HG03095 (cell line): ENCODE measurements around the gene MUC5B.

Experiments
- ATAC-seq: cut with Tn5 transposase; IDR thresholded peaks from one replicate; pipeline ENCODE4 v1.9.1; 2021; ENCODE audit warnings: moderate library complexity; ENCODE audit not compliant: unreplicated experiment

The MUC5B gene

DNA sequence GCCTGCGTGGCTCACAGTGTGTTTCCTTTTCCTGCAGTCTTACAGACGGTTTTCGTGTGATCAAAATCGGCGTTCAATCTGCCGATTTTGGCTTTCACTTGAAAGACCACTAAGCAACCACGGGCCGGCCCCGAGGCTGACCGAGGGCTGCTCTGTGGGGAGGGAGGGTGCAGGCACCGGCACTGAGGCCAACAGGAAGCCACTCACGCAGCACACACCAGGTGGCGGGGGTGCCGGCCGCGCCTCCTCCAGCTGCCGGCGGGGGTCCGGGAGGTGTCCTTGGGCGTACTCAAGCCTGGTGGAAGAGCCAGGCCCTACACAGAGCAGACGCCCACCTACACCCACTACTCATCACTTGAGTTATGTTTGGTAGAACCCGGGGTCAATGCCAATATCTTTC, 72.2 kb downstream of the MUC5B start:
- no peak for ATAC-seq

- no peak for ATAC-seq
Observed at GRCh38 chr11:1295591-1295990, 72.7 kb downstream of the MUC5B start.

GRCh38 chr11:1296287-1296686, 73.4 kb downstream of the MUC5B start:
- no peak for ATAC-seq

DNA sequence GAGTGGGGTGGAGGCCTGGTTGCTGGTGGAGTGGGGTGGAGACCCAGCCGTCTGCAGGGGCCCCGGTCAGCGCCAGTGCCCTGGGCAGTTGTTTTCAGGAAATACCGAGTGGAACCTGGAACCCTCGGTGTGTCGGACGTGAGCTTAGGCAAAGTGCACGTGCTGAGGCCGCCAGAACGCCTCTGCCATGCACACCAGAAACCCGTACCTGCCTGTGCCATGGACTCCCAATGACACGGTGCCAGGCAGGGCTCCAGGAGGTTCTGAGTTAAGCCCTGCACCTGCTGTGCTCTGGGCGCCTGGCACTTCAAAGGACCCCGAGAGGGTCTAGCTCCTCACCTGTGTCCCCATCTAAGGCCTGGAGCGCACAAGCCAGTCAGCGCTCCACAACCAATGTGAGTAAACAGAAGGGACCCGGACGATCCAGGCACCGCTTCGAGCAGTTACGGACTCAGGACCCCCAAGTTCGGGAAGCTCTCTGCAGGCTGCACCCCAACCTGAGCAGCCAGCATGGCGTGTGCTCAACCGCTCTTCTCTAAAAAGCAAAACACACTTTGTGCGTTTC, 74.2 kb downstream of the MUC5B start:
- ATAC-seq = no peak

DNA sequence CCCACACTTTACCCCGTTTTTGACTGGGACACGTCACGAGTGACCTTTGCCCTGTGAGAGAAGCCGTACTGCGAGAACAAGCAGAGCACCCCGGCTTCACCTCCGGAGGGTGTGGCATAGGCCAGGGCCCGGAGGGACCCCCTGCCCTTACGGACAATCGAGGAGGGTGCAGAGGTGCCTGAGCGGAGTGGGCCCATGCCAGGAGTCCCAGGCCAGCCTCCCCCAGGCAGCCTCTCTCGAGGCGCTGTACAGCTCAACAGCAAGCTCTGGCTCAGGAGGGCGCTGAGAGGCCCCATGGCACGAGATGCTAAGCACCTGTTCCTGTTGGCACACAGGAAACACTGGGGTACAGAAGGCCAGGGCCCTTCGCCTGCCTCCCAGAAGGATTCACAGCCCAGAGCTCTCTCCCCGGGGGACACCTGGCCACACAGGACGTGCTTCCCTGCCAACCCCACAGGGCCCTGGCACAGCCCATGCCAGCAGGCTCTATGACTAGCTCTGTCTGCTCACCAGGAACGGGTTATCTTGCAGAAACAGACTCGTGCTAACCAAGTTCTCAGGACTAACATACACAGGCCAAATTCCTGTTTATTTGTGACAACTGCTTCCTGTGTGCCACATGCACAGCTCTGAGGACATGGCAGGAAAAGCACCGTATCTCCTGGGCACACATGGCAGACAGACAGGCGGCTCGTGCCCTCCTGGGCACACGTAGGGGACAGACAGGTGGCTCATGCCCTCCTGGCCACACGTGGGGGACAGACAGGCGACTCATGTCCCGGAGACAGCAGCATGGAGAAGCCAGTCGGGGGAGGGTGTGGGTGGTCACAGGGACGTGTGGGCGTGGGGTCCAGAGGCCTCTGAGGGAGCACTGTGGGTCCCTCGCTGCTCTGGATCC, 75.0 kb downstream of the MUC5B start:
- ATAC-seq = no peak

DNA sequence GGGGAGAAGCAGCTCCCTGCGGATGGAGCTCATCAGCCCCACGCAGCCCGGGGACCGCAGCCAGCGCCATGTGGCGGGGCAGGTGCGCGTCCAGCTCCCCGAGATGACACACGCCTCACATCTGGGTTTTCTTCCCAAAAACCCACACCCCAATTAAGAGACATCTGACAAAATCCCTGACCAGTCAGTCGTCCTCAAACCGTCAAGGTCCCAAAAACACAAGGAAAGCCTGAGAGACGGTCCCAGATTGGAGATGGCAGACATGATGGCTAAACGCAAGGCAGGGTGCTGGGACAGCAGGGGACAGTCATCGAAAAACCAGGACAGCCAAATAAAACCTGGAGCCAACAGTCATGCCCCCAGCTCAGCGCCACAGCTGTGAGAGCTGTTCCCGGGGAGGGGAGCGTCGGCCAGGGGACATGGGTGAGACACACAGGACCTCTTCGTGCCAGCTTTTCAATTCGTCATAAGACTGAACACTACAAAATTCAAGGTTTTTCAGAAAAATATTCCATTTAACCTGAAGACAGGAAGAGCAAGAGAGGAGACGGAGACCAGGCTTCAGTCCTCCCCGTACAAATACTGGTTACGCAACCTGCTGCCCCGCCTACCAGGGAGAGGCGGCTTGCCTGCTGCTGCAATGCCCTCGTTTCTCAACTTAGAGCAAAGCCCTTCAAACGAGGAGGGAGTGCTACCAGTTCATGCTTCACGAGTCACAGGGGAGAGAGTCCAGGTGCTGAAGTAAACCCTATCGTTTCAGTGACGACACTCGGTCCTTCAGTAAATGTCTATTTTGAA, 76.0 kb downstream of the MUC5B start:
- ATAC-seq = no peak

DNA sequence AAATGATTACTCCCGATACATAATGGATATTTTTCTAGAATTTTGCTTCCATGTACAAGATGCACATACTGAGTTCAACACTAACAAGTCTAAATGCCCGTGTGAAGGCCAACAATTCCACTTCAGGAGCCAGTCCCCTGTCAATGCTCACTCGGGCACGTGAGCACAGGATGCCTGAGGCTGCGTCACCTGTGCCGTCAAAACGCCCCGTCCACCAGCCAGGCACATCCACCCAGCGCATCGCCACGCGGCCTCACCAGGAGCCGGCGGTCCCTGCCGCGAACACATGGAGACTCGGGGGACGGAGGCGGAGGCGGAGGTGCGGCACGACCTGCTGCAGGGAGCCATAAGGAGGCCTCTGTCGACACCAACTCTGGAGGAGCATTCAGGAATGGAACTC, 76.8 kb downstream of the MUC5B start:
- no peak for ATAC-seq

- ATAC-seq = no peak
Observed at GRCh38 chr11:1300121-1300520, 77.3 kb downstream of the MUC5B start.

- ATAC-seq = no peak
Observed at GRCh38 chr11:1300569-1301187, 77.8 kb downstream of the MUC5B start.

DNA sequence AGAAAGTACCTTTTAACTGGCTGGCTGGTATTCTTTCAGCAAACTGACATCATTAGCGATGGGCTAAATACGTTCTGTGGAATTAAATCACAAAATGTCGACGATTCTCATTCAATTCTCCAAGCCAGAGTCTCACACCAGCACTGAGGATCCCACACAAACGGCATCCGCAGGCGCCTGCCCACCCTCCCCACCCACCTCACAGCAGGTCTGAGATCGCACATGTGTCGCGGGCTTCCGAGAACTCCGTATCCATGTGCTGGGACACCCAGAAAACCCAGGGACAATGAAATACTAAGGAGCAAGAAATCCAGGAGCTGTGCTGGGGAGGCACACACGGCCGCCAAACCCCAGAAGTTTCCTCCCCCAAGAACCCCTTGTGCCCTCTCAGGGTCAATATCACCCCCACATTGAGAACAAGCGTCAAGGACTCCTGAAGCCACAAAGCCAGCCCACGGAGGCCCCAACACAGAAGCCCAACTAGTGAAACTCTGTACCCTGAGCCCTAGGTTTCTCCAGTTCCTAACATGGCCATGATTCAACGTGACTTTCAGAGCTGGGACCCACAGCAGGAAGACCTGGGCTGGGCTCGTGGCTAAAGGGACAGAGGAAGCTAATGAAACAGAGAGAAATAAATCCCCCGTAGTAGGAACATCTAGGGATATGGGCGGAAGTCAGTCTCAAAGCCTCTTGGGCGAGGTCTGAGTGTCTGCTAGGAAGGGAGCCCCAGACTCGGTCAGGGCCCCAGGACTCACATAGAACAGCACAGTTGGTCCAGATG, 78.5 kb downstream of the MUC5B start:
- no peak for ATAC-seq

GRCh38 chr11:1302041-1302460, 79.2 kb downstream of the MUC5B start:
- no peak for ATAC-seq

- ATAC-seq = no peak
Observed at GRCh38 chr11:1302461-1303125, 79.7 kb downstream of the MUC5B start.

- ATAC-seq = no peak
Observed at GRCh38 chr11:1303126-1303821, 80.4 kb downstream of the MUC5B start.

DNA sequence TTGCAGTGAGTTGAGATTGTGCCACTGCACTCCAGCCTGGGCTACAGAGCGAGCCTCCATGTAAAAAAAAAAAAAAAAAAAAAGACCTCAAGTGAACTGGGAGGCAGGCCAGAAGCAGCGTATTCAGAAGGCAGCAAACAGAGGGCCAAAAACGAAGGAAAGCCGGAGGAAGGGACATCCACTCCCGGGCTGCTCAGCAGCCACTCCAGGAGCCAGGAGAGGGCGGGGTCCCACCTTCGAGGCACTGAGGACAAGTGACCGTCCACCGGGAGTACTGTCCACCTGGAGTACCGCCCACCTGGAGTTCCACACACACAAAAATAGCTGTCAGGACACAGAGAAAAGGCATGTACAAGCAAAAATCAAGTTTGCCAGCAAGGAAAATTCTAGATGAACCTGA, 81.1 kb downstream of the MUC5B start:
- no peak for ATAC-seq

GRCh38 chr11:1304380-1304779, 81.5 kb downstream of the MUC5B start:
- no peak for ATAC-seq

GRCh38 chr11:1305063-1305495, 82.2 kb downstream of the MUC5B start:
- no peak for ATAC-seq

GRCh38 chr11:1305501-1306056, 82.7 kb downstream of the MUC5B start:
- no peak for ATAC-seq

GRCh38 chr11:1306186-1307162, 83.6 kb downstream of the MUC5B start:
- ATAC-seq = no peak
